EL (cell line): ENCODE results near the gene GJB4.
"Not testable (repeated sequence)": the region's sequence is repeated elsewhere in the genome, so short reads cannot be mapped to it uniquely, and the experiment has no call there.

ENCODE experiments used
- DNase-seq: peaks from one replicate; pipeline ENCODE4 v3.0.0-alpha.2; 2016

Gene GJB4

DNA sequence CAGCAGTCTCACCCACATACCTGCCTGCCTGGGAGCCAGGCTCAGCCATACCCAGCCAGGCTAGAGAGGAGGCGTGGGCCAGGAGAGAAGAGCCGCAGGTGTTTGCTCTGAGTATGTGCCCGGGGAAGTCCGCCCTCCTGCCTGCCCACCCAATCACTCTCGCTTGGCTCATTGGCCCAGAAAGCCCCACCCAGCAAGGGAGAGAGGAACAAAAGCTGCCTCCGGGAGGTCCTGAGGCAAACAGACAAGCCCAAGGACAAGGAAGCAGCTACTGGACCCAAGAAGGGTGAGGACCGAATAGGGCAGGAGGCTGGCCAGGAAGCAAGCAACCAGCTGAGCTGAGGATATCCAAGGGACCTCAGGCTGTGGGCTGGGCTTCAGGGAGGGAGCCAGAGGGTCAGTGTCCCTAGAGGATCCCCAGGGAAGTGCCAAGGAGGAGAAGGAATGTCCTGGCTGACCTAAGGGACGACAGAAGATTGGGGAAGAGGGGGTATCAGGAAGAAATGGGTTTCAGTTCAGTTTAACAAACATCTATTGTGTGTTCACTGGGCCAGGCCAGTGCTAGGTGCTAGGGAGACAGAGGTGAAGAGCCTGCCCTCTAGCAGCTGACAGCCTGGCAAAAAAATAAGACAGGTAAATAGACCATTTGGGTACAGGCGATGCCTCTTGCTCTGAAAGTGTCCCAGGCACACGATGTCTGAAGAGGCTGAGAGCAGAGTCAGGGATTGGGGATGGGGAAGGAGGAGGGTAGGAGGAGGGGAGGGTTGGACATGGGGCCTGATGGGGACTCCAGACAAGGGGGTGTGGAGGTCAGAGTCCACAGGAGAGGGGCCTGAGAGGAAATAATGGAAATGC, at the start of gene GJB4:
Gene GJB4, plus strand, starts transcription at position 238 of the 855 bp plus-strand sequence. CDS start 1,515 bp downstream, outside the sequence.
- DNase-seq: no peak

- no peak for DNase-seq
Measured at GRCh38 chr1:34710812-34711211, 48.7 kb upstream of the GJB4 start.

GRCh38 chr1:34711485-34711884, 48.1 kb upstream of the GJB4 start:
- no peak for DNase-seq

GRCh38 chr1:34712007-34712688, 47.4 kb upstream of the GJB4 start:
- no peak for DNase-seq

- DNase-seq: no peak
Measured at GRCh38 chr1:34713443-34713842, 46.1 kb upstream of the GJB4 start.

DNA sequence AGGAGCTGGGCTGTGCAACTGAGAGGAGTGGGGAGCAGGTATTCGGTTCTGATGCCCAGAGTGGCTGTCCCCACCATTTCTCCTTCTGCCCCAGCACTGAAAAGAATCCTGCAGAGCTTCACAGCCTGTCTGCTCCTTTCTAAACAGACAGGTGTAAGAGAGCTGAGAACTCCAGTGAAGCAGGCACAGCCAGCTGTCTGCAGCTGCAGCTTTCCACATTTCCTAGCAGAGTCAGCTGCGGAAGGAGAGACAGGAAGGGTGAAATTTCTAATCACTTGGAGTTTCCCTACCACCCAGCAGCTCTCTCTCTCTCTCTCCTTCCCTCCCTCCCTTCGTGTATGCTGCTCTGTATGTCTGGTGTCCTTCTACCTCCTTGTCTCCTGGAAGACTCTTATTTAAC, 45.2 kb upstream of the GJB4 start:
- DNase-seq: no peak

DNA sequence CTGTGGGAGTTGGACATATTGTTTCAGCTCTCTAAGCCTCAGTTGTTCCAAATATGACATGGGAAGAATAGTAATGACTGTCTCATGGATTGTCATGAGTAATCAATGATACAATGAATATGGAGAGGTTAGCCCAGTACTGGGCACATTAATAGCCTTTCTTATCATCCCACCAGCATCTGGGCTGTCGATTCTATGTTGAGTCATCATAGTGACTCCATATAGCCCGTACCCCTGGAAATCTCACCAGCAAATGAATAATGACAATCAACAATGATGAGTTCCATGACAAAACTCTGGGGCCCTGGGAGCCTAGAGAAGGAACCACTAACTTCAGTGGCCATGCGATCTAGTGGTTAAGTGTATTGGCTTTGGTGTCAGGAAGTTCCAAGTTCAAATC, 44.4 kb upstream of the GJB4 start:
- DNase-seq: no peak

DNA sequence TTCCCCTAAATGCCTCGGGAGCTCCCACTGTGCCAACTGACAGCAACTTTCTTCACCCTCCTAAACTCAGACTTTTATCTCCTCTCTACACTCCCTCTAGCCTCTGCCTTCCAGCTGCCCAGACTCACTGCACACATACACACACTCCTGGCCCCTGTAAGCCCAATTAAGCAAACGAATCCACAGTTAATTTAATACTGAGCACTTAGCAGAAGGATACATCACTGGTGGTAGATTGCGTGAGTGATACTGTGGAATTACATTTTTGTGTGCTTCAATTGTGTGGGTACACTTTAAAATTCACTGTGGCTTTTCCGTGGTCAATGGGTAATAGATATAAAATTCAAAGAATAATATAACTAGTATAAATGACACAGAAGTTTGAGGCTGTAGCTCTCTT, 38.3 kb upstream of the GJB4 start:
- no peak for DNase-seq

GRCh38 chr1:34721646-34722355, 37.7 kb upstream of the GJB4 start:
- DNase-seq: no peak

- DNase-seq: no peak
Measured at GRCh38 chr1:34726861-34727260, 32.7 kb upstream of the GJB4 start.

GRCh38 chr1:34730485-34730884, 29.1 kb upstream of the GJB4 start:
- DNase-seq: no peak

DNA sequence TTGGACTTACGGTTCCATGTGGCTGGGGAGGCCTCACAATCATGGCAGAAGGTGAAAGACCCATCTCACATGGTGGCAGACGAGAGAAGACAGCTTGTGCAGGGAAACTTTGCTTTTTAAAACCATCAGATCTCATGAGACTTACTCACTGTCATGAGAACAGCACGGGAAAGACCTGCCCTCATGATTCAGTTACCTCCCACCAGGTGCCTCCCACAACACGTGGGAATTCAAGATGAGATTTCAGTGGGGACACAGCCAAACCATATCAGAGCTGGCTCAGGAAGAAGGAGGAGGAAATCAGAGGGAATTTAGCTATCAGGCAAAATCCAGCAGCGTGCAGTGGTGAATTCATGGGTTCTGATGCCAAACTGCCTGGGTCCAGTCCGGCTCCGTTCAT, 26.7 kb upstream of the GJB4 start:
- DNase-seq: not testable (repeated sequence)

- DNase-seq: no peak
Measured at GRCh38 chr1:34736692-34737091, 22.8 kb upstream of the GJB4 start.

- not testable (repeated sequence) for DNase-seq
Measured at GRCh38 chr1:34737236-34737635, 22.3 kb upstream of the GJB4 start.

- DNase-seq: no peak
Measured at GRCh38 chr1:34739613-34740012, 19.9 kb upstream of the GJB4 start.

DNA sequence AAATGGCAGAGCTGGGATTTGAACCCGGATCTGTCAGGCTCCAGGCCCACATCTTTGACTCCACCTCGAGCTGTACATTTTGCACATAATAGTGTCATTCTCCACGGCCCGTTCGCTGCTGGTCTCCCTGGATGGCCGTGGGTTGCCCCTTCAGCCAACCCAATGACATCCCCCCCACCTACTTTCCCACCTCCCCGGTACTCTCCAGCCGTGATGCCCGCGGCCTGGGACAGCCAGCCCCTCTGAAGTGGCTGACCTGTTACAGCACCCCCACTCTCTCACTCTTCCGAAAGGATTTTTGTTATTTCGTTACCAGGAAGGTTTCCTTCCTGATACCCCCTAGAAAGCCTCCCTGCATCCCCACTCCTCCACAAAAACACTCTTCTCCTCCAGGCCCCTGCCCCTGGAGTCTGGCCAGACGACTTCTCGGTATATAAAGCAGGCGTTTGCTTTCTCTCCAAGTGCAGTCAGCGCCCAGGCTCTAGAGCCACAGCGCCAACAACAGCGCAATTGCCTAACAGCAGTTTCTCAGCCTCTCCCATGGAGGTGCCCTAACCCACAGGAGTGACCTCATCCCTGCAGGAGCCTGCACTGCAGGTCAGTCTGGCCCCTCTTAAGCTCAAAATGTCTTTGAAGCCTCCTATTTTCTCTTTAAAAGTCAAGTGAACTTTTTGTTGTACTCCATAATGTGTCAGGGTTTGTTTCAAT, 19.2 kb upstream of the GJB4 start:
- no peak for DNase-seq

GRCh38 chr1:34742667-34743270, 16.8 kb upstream of the GJB4 start:
- DNase-seq: peak; percentile 60

GRCh38 chr1:34743775-34744174, 15.8 kb upstream of the GJB4 start:
- no peak for DNase-seq

DNA sequence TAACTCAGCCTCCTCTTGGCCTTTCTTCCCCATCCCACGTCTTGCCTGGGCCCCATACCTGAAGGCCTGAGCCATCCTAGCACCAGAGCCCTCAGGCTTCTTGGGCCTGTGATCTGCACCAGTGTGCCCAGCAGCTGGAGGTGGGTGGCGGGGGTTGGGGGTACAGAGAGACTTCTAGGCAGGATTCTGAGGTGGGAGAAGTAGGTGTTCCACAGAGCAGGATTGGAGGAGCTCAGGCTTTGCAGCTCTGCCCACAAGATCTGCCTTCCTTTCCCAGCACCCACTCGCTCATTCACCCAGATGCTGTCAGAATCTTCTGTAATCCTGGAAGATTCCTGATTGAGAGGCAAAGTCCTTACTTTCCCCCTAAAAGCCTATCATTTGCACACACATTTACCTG, 14.7 kb upstream of the GJB4 start:
- DNase-seq: no peak

GRCh38 chr1:34745666-34746065, 13.9 kb upstream of the GJB4 start:
- no peak for DNase-seq

GRCh38 chr1:34746101-34746500, 13.4 kb upstream of the GJB4 start:
- DNase-seq: no peak

GRCh38 chr1:34746785-34747637, 12.5 kb upstream of the GJB4 start:
- DNase-seq: no peak
